Fibroblast of lung (primary cell): Measurements from ENCODE around the gene PTCH2. TPM values are rescaled to one million over a fixed set of nuclear protein-coding genes. Genes with fewer than 3 reads are reported as not detected.

Experiments
- DNase-seq, 2 donors: peaks; one replicate each; pipeline versions ENCODE4 v3.0.0 to v3.0.0-alpha.2; 2010; ENCODE audit warnings: low read depth in 2 of 2
- H2AFZ ChIP-seq: 2 replicates; pipeline ENCODE4 v1.5.1; 2012; ENCODE audit warnings: low read length, control low read depth, inconsistent platforms
- H3K27ac ChIP-seq: 2 replicates; pipeline ENCODE4 v1.5.1; 2011; ENCODE audit warnings: low read length, control low read depth; ENCODE audit not compliant: insufficient read depth
- H3K27me3 ChIP-seq: 2 replicates; pipeline ENCODE4 v1.5.1; 2011; ENCODE audit warnings: mild to moderate bottlenecking, low read length; ENCODE audit not compliant: control insufficient read depth, insufficient read depth
- H3K36me3 ChIP-seq: 2 replicates; pipeline ENCODE4 v1.5.1; 2011; ENCODE audit warnings: low read length; ENCODE audit not compliant: control insufficient read depth, insufficient read depth
- H3K4me1 ChIP-seq: 2 replicates; pipeline ENCODE4 v1.5.1; 2011; ENCODE audit warnings: low read length; ENCODE audit not compliant: control insufficient read depth, insufficient read depth; ENCODE audit errors: extremely low read depth
- H3K4me2 ChIP-seq: 2 replicates; pipeline ENCODE4 v1.5.1; 2011; ENCODE audit warnings: low read length, control low read depth; ENCODE audit not compliant: insufficient read depth; ENCODE audit errors: extremely low read depth
- H3K4me3 ChIP-seq, 4 experiments: fragments of 200-600 bp in 1 of 4; sonication (generic) in 1 of 4; replicated peaks in 1 of 4; 2 replicates each; pipeline ENCODE4 v1.5.1; 2011 to 2016; ENCODE audit warnings: low read length in 4 of 4, low read depth in 3 of 4, mild to moderate bottlenecking in 3 of 4, control low read depth in 2 of 4, inconsistent platforms in 1 of 4, mixed read lengths in 1 of 4; ENCODE audit not compliant: insufficient read depth in 1 of 4; ENCODE audit errors: control extremely low read depth in 1 of 4
- H3K79me2 ChIP-seq: 2 replicates; pipeline ENCODE4 v1.5.1; 2012; ENCODE audit warnings: mild to moderate bottlenecking, low read length, inconsistent platforms; ENCODE audit not compliant: control insufficient read depth, insufficient read depth
- H3K9ac ChIP-seq: 2 replicates; pipeline ENCODE4 v1.5.1; 2011; ENCODE audit warnings: mild to moderate bottlenecking, low read length, control low read depth; ENCODE audit not compliant: insufficient read depth
- H3K9me3 ChIP-seq: 2 replicates; pipeline ENCODE4 v1.5.1; 2012; ENCODE audit warnings: low read depth, low read length; ENCODE audit not compliant: control insufficient read depth, insufficient read depth
- H4K20me1 ChIP-seq: 2 replicates; pipeline ENCODE4 v1.5.1; 2011; ENCODE audit warnings: low read length; ENCODE audit not compliant: control insufficient read depth, insufficient read depth; ENCODE audit errors: extremely low read depth
- EZH2 ChIP-seq: IDR thresholded peaks from 2 replicates; pipeline ENCODE4 v1.5.1; 2012; ENCODE audit warnings: low read length, control low read depth, mild to moderate bottlenecking; ENCODE audit errors: missing control alignments
- polyA plus RNA-seq, 2 donors: library from polyadenylated mRNA; depleted of rRNA in 1 of 2; stranded (reverse) in 1 of 2; unstranded in 1 of 2; fragments of >200 nt; gene quantifications; 2 replicates each; pipeline ENCODE4 v1.2.1, GENCODE V29; 2011 to 2012; ENCODE audit warnings: missing spikeins in 1 of 2
- total RNA-seq: library from RNA; depleted of rRNA; stranded (reverse); fragments of >200 nt; gene quantifications from 2 replicates; pipeline ENCODE4 v1.2.1, GENCODE V29; 2014
- TF ChIP-seq, protein P1 (sequence below), 2 donors: IDR thresholded peaks in 1 of 2; conservative IDR thresholded peaks in 1 of 2; 1 replicate in 1 of 2; 2 replicates in 1 of 2; pipeline ENCODE4 v1.5.1; 2011 to 2012; ENCODE audit warnings: low read length in 2 of 2, control low read depth in 1 of 2, inconsistent platforms in 1 of 2, low read depth in 1 of 2, mild to moderate bottlenecking in 1 of 2

PTCH2 gene
- total and polyA plus RNA-seq, 2 donors (not counting 1 experiment from before 2014, with no cell fraction given), result 0.15 to 0.50 TPM

DNA sequence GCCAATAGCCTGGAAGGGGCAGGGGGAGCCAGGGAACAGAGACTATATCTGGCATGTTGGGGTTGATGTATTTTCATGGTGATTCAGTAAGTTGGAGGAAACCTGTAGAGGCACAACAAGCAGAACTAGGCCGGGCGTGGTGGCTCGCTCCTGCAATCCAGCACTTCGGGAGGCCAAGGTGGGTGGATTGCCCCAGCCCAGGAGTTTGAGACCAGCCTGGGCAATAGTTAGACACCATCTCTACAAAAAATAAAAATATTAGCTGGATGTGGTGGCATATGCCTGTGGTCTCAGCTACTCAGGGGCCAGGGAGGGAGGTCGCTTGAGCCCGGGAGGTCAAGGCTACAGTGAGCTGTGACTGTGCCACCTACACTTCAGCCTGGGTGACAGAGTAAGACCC lies 10.1 kb upstream of the PTCH2 start:
- Histone ChIP-seq H3K79me2 (no peaks in the 10 kb centered on the region), H3K9ac (no peak overlapping the region), H3K4me1 (no peaks in the 10 kb centered on the region), H3K4me2 (no peak overlapping the region), H2AFZ (no peak overlapping the region), H3K36me3 (peaks cover 2% of the 10 kb centered on the region), H4K20me1 (no peaks in the 10 kb centered on the region), H3K27ac (no peak overlapping the region), H3K4me3 (no peak overlapping the region), H3K27me3 (no peaks in the 10 kb centered on the region), H3K9me3 (no peaks in the 10 kb centered on the region)
- no peak for DNase-seq
- no peak for TF ChIP-seq EZH2
- TF ChIP-seq, protein P1, sequence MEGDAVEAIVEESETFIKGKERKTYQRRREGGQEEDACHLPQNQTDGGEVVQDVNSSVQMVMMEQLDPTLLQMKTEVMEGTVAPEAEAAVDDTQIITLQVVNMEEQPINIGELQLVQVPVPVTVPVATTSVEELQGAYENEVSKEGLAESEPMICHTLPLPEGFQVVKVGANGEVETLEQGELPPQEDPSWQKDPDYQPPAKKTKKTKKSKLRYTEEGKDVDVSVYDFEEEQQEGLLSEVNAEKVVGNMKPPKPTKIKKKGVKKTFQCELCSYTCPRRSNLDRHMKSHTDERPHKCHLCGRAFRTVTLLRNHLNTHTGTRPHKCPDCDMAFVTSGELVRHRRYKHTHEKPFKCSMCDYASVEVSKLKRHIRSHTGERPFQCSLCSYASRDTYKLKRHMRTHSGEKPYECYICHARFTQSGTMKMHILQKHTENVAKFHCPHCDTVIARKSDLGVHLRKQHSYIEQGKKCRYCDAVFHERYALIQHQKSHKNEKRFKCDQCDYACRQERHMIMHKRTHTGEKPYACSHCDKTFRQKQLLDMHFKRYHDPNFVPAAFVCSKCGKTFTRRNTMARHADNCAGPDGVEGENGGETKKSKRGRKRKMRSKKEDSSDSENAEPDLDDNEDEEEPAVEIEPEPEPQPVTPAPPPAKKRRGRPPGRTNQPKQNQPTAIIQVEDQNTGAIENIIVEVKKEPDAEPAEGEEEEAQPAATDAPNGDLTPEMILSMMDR (conservative IDR thresholded peaks at IDR 0.05 in 1 of 2, IDR thresholded peaks at IDR 0.05 in 1 of 2; ENCODE audit: low read depth in 1 of 2, low read length in 2 of 2), result no peak

DNA sequence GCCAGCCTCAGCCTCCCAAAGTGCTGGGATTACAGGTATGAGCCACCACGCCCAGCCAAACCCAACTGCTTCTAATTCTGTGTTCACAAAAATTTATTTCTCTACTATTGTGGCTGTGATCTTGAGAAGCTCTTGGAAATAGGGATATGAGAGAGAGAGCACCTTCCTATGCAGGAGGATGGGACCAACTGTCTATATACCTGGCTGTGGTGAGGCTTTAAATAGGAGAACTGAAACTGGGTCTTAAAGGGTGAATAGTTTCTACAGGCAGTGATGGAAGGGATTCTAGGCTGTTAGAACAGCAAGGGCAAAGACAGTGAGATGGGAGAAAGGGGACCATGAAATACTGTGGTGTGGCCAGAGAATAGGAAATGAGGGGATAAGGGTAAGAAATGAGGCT lies 8.3 kb upstream of the PTCH2 start:
- no peak for DNase-seq
- Histone ChIP-seq H3K27ac (no peak overlapping the region), H3K79me2 (no peaks in the 10 kb centered on the region), H3K4me2 (no peak overlapping the region), H4K20me1 (no peaks in the 10 kb centered on the region), H3K4me3 (no peak overlapping the region), H3K27me3 (no peaks in the 10 kb centered on the region), H3K4me1 (no peaks in the 10 kb centered on the region), H3K36me3 (no peaks in the 10 kb centered on the region), H3K9ac (no peak overlapping the region), H3K9me3 (no peaks in the 10 kb centered on the region), H2AFZ (no peak overlapping the region)
- no peak for TF ChIP-seq EZH2
- TF ChIP-seq, protein P1 (conservative IDR thresholded peaks at IDR 0.05 in 1 of 2, IDR thresholded peaks at IDR 0.05 in 1 of 2; ENCODE audit: low read depth in 1 of 2, low read length in 2 of 2), result no peak

DNA sequence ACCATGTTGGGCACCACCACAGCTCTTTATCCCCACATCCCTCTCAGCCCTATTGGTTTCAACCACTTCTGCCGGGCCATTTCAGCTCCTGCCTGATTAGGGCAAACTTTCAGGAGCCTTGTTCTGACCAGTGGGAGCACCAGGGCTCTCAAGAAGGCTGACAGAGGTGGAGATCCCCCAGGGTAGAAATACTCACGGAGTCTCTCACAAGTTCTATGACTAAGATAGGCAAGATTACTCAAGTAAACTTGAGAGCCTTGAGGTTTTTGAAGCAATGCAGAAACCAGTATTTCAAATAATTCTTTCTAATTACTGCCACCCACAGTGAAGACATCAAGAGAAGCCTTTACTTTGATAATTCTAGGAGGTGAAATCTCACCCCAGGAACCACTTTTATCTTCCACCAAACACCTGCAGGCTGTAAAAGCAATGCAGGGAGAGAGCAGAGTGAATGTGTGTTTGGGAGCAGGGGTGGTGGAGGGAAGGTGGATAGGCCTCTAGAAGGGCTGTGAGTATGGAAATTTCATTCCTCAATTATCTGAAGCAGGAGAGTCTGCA lies 6.6 kb upstream of the PTCH2 start:
- Histone ChIP-seq H2AFZ (no peak overlapping the region), H3K27me3 (no peaks in the 10 kb centered on the region), H4K20me1 (no peaks in the 10 kb centered on the region), H3K9me3 (no peaks in the 10 kb centered on the region), H3K36me3 (no peaks in the 10 kb centered on the region), H3K4me3 (no peak overlapping the region), H3K27ac (no peak overlapping the region), H3K4me1 (no peaks in the 10 kb centered on the region), H3K4me2 (no peak overlapping the region), H3K9ac (no peak overlapping the region), H3K79me2 (no peaks in the 10 kb centered on the region)
- no peak for DNase-seq
- no peak for TF ChIP-seq EZH2
- TF ChIP-seq, protein P1 (conservative IDR thresholded peaks at IDR 0.05 in 1 of 2, IDR thresholded peaks at IDR 0.05 in 1 of 2; ENCODE audit: low read depth in 1 of 2, low read length in 2 of 2), result no peak
